Panc1 (cell line): ENCODE data around the gene RAPGEF5.

Experiments
- POLR2AphosphoS5 ChIP-seq: IDR thresholded peaks from 2 replicates; pipeline ENCODE4 v1.6.1; 2012; ENCODE audit warnings: mild to moderate bottlenecking, low read depth, low read length, moderate library complexity
- TF ChIP-seq, protein P1 (sequence below): fragments of 450-650 bp; IDR thresholded peaks from 2 replicates; pipeline ENCODE4 v1.5.1; 2017; ENCODE audit warnings: mild to moderate bottlenecking
- TF ChIP-seq, protein P2 (sequence below), 2 experiments: IDR thresholded peaks; 2 replicates each; pipeline ENCODE4 v1.6.1; 2011 to 2012; ENCODE audit warnings: low read depth in 2 of 2, control low read depth in 1 of 2, low read length in 1 of 2, mild to moderate bottlenecking in 1 of 2, moderate library complexity in 1 of 2; ENCODE audit not compliant: insufficient read depth in 1 of 2

DNA sequence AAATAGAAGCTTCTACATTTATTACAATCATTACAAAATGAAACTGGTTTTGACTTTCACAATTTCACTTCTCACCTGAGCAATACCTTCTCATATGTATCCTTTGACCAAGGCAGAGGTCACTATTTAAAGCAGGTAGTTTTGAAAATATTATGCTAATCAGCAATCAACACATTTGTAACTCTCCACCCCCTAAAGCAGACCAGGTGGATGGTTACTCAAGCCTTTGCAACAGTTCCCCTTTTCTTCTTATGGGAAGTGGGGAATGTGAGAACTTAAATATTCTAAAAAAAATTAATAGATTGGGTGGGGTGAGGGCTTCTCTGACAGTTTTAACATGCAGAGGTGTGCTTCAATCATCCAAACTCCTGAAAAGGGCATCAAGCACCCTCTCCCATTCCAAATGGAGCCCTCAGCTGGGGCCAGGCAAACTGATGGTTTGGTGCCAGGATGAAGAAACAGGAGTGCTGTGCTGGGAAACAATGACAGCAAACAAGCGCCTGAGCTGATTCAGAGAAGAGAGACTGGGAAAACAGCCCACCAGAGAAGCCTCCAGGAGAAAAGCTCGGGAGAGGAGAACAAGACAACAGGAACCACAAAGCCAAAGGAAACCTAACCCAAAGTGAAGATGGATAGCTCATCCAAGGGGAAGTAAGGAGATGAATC, 17.1 kb downstream of the RAPGEF5 start:
- TF ChIP-seq, protein P1, sequence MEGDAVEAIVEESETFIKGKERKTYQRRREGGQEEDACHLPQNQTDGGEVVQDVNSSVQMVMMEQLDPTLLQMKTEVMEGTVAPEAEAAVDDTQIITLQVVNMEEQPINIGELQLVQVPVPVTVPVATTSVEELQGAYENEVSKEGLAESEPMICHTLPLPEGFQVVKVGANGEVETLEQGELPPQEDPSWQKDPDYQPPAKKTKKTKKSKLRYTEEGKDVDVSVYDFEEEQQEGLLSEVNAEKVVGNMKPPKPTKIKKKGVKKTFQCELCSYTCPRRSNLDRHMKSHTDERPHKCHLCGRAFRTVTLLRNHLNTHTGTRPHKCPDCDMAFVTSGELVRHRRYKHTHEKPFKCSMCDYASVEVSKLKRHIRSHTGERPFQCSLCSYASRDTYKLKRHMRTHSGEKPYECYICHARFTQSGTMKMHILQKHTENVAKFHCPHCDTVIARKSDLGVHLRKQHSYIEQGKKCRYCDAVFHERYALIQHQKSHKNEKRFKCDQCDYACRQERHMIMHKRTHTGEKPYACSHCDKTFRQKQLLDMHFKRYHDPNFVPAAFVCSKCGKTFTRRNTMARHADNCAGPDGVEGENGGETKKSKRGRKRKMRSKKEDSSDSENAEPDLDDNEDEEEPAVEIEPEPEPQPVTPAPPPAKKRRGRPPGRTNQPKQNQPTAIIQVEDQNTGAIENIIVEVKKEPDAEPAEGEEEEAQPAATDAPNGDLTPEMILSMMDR: no peak
- no peak for TF ChIP-seq POLR2AphosphoS5
- TF ChIP-seq, protein P2, sequence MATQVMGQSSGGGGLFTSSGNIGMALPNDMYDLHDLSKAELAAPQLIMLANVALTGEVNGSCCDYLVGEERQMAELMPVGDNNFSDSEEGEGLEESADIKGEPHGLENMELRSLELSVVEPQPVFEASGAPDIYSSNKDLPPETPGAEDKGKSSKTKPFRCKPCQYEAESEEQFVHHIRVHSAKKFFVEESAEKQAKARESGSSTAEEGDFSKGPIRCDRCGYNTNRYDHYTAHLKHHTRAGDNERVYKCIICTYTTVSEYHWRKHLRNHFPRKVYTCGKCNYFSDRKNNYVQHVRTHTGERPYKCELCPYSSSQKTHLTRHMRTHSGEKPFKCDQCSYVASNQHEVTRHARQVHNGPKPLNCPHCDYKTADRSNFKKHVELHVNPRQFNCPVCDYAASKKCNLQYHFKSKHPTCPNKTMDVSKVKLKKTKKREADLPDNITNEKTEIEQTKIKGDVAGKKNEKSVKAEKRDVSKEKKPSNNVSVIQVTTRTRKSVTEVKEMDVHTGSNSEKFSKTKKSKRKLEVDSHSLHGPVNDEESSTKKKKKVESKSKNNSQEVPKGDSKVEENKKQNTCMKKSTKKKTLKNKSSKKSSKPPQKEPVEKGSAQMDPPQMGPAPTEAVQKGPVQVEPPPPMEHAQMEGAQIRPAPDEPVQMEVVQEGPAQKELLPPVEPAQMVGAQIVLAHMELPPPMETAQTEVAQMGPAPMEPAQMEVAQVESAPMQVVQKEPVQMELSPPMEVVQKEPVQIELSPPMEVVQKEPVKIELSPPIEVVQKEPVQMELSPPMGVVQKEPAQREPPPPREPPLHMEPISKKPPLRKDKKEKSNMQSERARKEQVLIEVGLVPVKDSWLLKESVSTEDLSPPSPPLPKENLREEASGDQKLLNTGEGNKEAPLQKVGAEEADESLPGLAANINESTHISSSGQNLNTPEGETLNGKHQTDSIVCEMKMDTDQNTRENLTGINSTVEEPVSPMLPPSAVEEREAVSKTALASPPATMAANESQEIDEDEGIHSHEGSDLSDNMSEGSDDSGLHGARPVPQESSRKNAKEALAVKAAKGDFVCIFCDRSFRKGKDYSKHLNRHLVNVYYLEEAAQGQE (IDR thresholded peaks at IDR 0.05; ENCODE audit: insufficient read depth in 1 of 2, low read depth in 2 of 2, low read length in 1 of 2): no peak
